H1 (cell line): ENCODE measurements around the gene NEURL1. TPM values are rescaled to one million over a fixed set of nuclear protein-coding genes. Genes with fewer than 3 reads are reported as not detected.

Experiments used
- CTCF ChIA-PET: fragments of 300-600 bp; sonication (Branson Sonifier 250); formaldehyde crosslinking; loops from one replicate; lab custom pipeline; 2021; ENCODE audit not compliant: partially characterized antibody; lab: Charles Lee
- POLR2A ChIA-PET: fragments of 300-600 bp; sonication (Branson Sonifier 250); formaldehyde crosslinking; loops from one replicate; lab custom pipeline; 2021; ENCODE audit warnings: inconsistent platforms; ENCODE audit not compliant: partially characterized antibody; lab: Charles Lee
- DNase-seq, 2 experiments: peaks; one replicate each; pipeline versions ENCODE4 v3.0.0 to v3.0.0-alpha.2; 2010 to 2022; ENCODE audit warnings: low spot score in 2 of 2, low read depth in 1 of 2, mixed read lengths in 1 of 2
- FAIRE-seq: peaks from 2 replicates; lab custom pipeline; 2011; peaks lifted over from hg19 to GRCh38; lab: Jason Lieb, UNC
- H2AFZ ChIP-seq: 2 replicates; pipeline ENCODE4 v1.8.1; 2012; ENCODE audit warnings: low read length, inconsistent platforms
- H2AK5ac ChIP-seq: 2 replicates; pipeline ENCODE4 v1.6.1; 2013; ENCODE audit warnings: low read depth, low read length
- H2BK120ac ChIP-seq: replicated peaks from 2 replicates; pipeline ENCODE3; 2013; ENCODE audit warnings: low read depth, low read length, inconsistent platforms
- H2BK12ac ChIP-seq: 2 replicates; pipeline ENCODE4 v1.6.1; 2013; ENCODE audit warnings: low read depth, low read length
- H2BK15ac ChIP-seq: 2 replicates; pipeline ENCODE4 v1.6.1; 2013; ENCODE audit warnings: low read length
- H2BK20ac ChIP-seq: 2 replicates; pipeline ENCODE4 v1.6.1; 2013; ENCODE audit warnings: low read length
- H2BK5ac ChIP-seq: 2 replicates; pipeline ENCODE4 v1.6.1; 2013; ENCODE audit warnings: low read depth, low read length
- H3K14ac ChIP-seq: 2 replicates; pipeline ENCODE4 v1.6.1; 2013; ENCODE audit warnings: inconsistent platforms; ENCODE audit not compliant: insufficient read length
- H3K18ac ChIP-seq: 2 replicates; pipeline ENCODE4 v1.6.1; 2013; ENCODE audit warnings: low read length; ENCODE audit errors: extremely low read depth
- H3K23ac ChIP-seq: 2 replicates; pipeline ENCODE4 v1.6.1; 2013; ENCODE audit warnings: inconsistent platforms; ENCODE audit not compliant: insufficient read length
- H3K23me2 ChIP-seq: 2 replicates; pipeline ENCODE4 v1.6.1; 2013; ENCODE audit warnings: low read depth, low read length
- H3K27ac ChIP-seq: 2 replicates; pipeline ENCODE4 v1.6.1; 2011; ENCODE audit warnings: low read depth, low read length, inconsistent platforms
- H3K27me3 ChIP-seq, 4 experiments: replicated peaks in 1 of 4; 1 replicate in 1 of 4; 2 replicates in 3 of 4; pipeline versions ENCODE4 v1.6.1 to v1.8.1; 2011 to 2013; ENCODE audit warnings: low read length in 3 of 4, mild to moderate bottlenecking in 3 of 4, inconsistent platforms in 2 of 4, mixed read lengths in 2 of 4, moderate library complexity in 1 of 4; ENCODE audit not compliant: control insufficient read depth in 3 of 4, insufficient read depth in 3 of 4; ENCODE audit errors: extremely low read depth in 1 of 4
- H3K36me3 ChIP-seq, 4 experiments: 2 replicates each; pipeline versions ENCODE4 v1.6.1 to v1.8.1; 2011 to 2013; ENCODE audit warnings: mild to moderate bottlenecking in 4 of 4, low read length in 3 of 4, moderate library complexity in 2 of 4, control low read depth in 1 of 4, inconsistent platforms in 1 of 4; ENCODE audit not compliant: insufficient read depth in 4 of 4, control insufficient read depth in 2 of 4
- H3K4ac ChIP-seq: replicated peaks from 2 replicates; pipeline ENCODE3; 2013; ENCODE audit warnings: low read length, low read depth, mixed read lengths, inconsistent platforms; ENCODE audit not compliant: insufficient read length
- H3K4me1 ChIP-seq, 4 experiments: replicated peaks in 1 of 4; 1 replicate in 1 of 4; 2 replicates in 3 of 4; pipeline versions ENCODE4 v1.6.1 to v1.8.1; 2011 to 2013; ENCODE audit warnings: low read length in 3 of 4, inconsistent platforms in 2 of 4, mixed read lengths in 1 of 4; ENCODE audit not compliant: insufficient read depth in 4 of 4, control insufficient read depth in 3 of 4
- H3K4me2 ChIP-seq, 2 experiments: 2 replicates each; pipeline versions ENCODE4 v1.6.1 to v1.8.1; 2011 to 2013; ENCODE audit warnings: low read depth in 2 of 2, low read length in 2 of 2, control low read depth in 1 of 2, inconsistent platforms in 1 of 2, mild to moderate bottlenecking in 1 of 2; ENCODE audit not compliant: insufficient read depth in 1 of 2
- H3K4me3 ChIP-seq, 4 experiments: fragments of 200-600, 300-600 bp in 1 of 4; sonication (generic), shearing (Covaris generic), sonication (Bioruptor Twin) in 1 of 4; 2 replicates each; pipeline versions ENCODE4 v1.5.1 to v1.8.1; 2011 to 2016; ENCODE audit warnings: low read length in 4 of 4, low read depth in 3 of 4, control low read depth in 2 of 4, inconsistent platforms in 2 of 4, mild to moderate bottlenecking in 2 of 4, mixed read lengths in 1 of 4, moderate library complexity in 1 of 4; ENCODE audit not compliant: insufficient read depth in 2 of 4; ENCODE audit errors: extremely low read depth in 1 of 4
- H3K56ac ChIP-seq: replicated peaks from 2 replicates; pipeline ENCODE3; 2013; ENCODE audit warnings: low read depth, mild to moderate bottlenecking, mixed read lengths, low read length, inconsistent platforms; ENCODE audit not compliant: insufficient read length
- H3K79me1 ChIP-seq: 2 replicates; pipeline ENCODE4 v1.6.1; 2013; ENCODE audit warnings: low read depth, low read length, control low read depth
- H3K79me2 ChIP-seq, 2 experiments: 2 replicates each; pipeline versions ENCODE4 v1.6.1 to v1.8.1; 2012 to 2013; ENCODE audit warnings: low read length in 2 of 2, mild to moderate bottlenecking in 2 of 2, inconsistent platforms in 1 of 2; ENCODE audit not compliant: insufficient read depth in 2 of 2, control insufficient read depth in 1 of 2
- H3K9ac ChIP-seq, 4 experiments: replicated peaks in 1 of 4; 1 replicate in 1 of 4; 2 replicates in 3 of 4; pipeline versions ENCODE4 v1.6.1 to v1.8.1; 2011 to 2013; ENCODE audit warnings: low read depth in 3 of 4, low read length in 3 of 4, control low read depth in 2 of 4, mild to moderate bottlenecking in 2 of 4, moderate library complexity in 2 of 4, inconsistent platforms in 1 of 4; ENCODE audit errors: extremely low read depth in 1 of 4
- H3K9me3 ChIP-seq, 2 experiments: 2 replicates each; pipeline versions ENCODE4 v1.6.1 to v1.8.1; 2012 to 2013; ENCODE audit warnings: mild to moderate bottlenecking in 2 of 2, moderate library complexity in 2 of 2, control low read depth in 1 of 2, inconsistent platforms in 1 of 2, low read depth in 1 of 2, low read length in 1 of 2, mixed read lengths in 1 of 2; ENCODE audit not compliant: insufficient read depth in 2 of 2
- H4K20me1 ChIP-seq, 2 experiments: replicated peaks in 1 of 2; 2 replicates each; pipeline versions ENCODE3 to v1.8.1; 2011 to 2013; ENCODE audit warnings: inconsistent platforms in 2 of 2, low read length in 2 of 2, mild to moderate bottlenecking in 1 of 2; ENCODE audit not compliant: insufficient read depth in 2 of 2, control insufficient read depth in 1 of 2
- H4K5ac ChIP-seq: 2 replicates; pipeline ENCODE4 v1.6.1; 2013; ENCODE audit warnings: low read length, low read depth, mixed read lengths, inconsistent platforms; ENCODE audit not compliant: insufficient read length
- H4K8ac ChIP-seq: 2 replicates; pipeline ENCODE4 v1.8.0; 2013; ENCODE audit warnings: mild to moderate bottlenecking, moderate library complexity, low read length, inconsistent platforms; ENCODE audit not compliant: insufficient read depth; ENCODE audit errors: extremely low read depth
- H4K91ac ChIP-seq: replicated peaks from 2 replicates; pipeline ENCODE3; 2013; ENCODE audit warnings: low read length, mixed read lengths, inconsistent platforms; ENCODE audit not compliant: insufficient read length
- CBX5 ChIP-seq: fragments of 300-800, 300-1000 bp; sonication (generic); IDR thresholded peaks from 2 replicates; pipeline ENCODE4 v1.7.1; 2016; ENCODE audit warnings: antibody characterized with exemption, low read length, low read depth
- CBX8 ChIP-seq: fragments of 300-800, 300-1000 bp; sonication (generic); IDR thresholded peaks from 2 replicates; pipeline ENCODE4 v1.7.1; 2016; ENCODE audit warnings: low read depth, low read length, borderline replicate concordance
- CHD1 ChIP-seq: IDR thresholded peaks from 2 replicates; pipeline ENCODE4 v1.6.1; 2012; ENCODE audit warnings: low read depth, low read length, improper control_type of control experiment
- CHD2 ChIP-seq: IDR thresholded peaks from 2 replicates; pipeline ENCODE4 v1.6.1; 2012; ENCODE audit warnings: low read length, improper control_type of control experiment
- FOSL1 ChIP-seq: IDR thresholded peaks from 2 replicates; pipeline ENCODE4 v1.6.1; 2011; ENCODE audit warnings: mild to moderate bottlenecking, low read depth, low read length, moderate library complexity; ENCODE audit not compliant: insufficient read depth
- JUN ChIP-seq: IDR thresholded peaks from 2 replicates; pipeline ENCODE4 v1.6.1; 2011; ENCODE audit warnings: low read depth, mild to moderate bottlenecking, improper control_type of control experiment, low read length
- JUND ChIP-seq: IDR thresholded peaks from 2 replicates; pipeline ENCODE4 v1.6.1; 2011; ENCODE audit warnings: mild to moderate bottlenecking, improper control_type of control experiment, low read length
- NRF1 ChIP-seq: IDR thresholded peaks from 2 replicates; pipeline ENCODE4 v1.6.1; 2011; ENCODE audit warnings: mild to moderate bottlenecking, low read depth, low read length, improper control_type of control experiment
- USF2 ChIP-seq: IDR thresholded peaks from 2 replicates; pipeline ENCODE4 v1.6.1; 2011; ENCODE audit warnings: low read length, improper control_type of control experiment
- WGBS, 2 experiments: shearing (Covaris generic) in 1 of 2; methylation state at CpG; one replicate each; pipeline versions ENCODE4 v1.1.6 to v1.1.7; 2013 to 2015; ENCODE audit warnings: low lambda C conversion rate in 2 of 2, mixed read lengths in 2 of 2, inconsistent platforms in 1 of 2, low coverage in 1 of 2, missing lambda C conversion rate in 1 of 2; ENCODE audit not compliant: insufficient replicate concordance in 2 of 2, insufficient coverage in 1 of 2, insufficient read length in 1 of 2; ENCODE audit errors: extremely low coverage in 1 of 2, missing lambda C conversion rate in 1 of 2; 5-methylcytosine and 5-hydroxymethylcytosine counted together
- polyA plus RNA-seq, 7 experiments: library from polyadenylated mRNA; depleted of rRNA in 3 of 7; stranded (reverse) in 5 of 7; unstranded in 2 of 7; fragments of >200 nt in 5 of 7; fragments of 200-250 nt in 2 of 7; gene quantifications; 1 replicate in 5 of 7; 2 replicates in 1 of 7; 4 replicates in 1 of 7; pipeline versions ENCODE4 v1.2.1 to v1.2.3, GENCODE V29; 2011 to 2013; ENCODE audit warnings: missing spikeins in 2 of 7, mixed read lengths in 2 of 7
- total RNA-seq: library from RNA; stranded (reverse); fragmentation: NEBNext Ultra II Directional; extraction: Animal tissue kit (Norgen Biotek cat#: 25700); gene quantifications from 2 replicates; pipeline ENCODE4 v1.2.1, GENCODE V29; 2021
- TF ChIP-seq, protein P1 (sequence below): IDR thresholded peaks from 2 replicates; pipeline ENCODE4 v1.6.1; 2011; ENCODE audit warnings: low read depth, mild to moderate bottlenecking, low read length; ENCODE audit not compliant: insufficient read depth

NEURL1 gene
- total and polyA plus RNA-seq, 2 of the 8 experiments (the other 6 are each of a cell fraction or from before 2014, with no cell fraction given) = 0.54 to 0.58 TPM

DNA sequence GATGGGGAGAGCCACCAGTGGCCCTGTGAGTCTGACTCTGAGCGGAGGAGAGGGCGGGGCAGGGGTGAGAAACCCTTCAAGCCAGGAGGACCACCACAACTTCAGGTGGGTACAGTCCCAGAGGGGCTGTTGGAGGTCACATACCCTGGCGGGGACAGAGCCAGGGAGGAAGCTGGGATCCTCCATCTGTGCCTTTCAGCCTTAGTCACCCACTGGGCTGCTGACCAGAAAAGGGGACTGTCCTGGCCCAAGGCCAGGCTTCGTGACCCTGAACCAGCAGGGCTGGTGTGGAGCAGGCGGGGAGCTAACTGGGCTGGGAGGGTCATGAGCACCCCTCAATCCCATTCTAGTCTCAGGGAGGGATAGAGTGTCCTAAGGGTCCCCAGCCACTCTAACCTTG is 13.0 kb upstream of the NEURL1 start:
- H2BK15ac ChIP-seq = no peak overlapping the region
- no peak overlapping the region for H3K18ac ChIP-seq
- H3K4ac ChIP-seq = no peak overlapping the region
- H3K23ac ChIP-seq = no peak overlapping the region
- H3K56ac ChIP-seq = no peak overlapping the region
- H3K79me2 ChIP-seq = no peaks in the 10 kb centered on the region
- no peak overlapping the region for H4K5ac ChIP-seq
- no peak overlapping the region for H2AK5ac ChIP-seq
- H2BK120ac ChIP-seq = no peak overlapping the region
- no peak overlapping the region for H4K91ac ChIP-seq
- CTCF ChIA-PET = interaction anchor here (1.0 to 6.3 kb wide), 12 partner anchors 9 to 205 kb away, joined by 3 to 34 read pairs (median 4); partner anchors contain the start of gene CALHM1
- no peaks in the 10 kb centered on the region for H4K20me1 ChIP-seq
- FAIRE-seq (no peak), DNase-seq (no peak)
- H2AFZ ChIP-seq = no peak overlapping the region
- no peak overlapping the region for H3K4me2 ChIP-seq
- H3K14ac ChIP-seq = no peak overlapping the region
- peak overlapping the region; percentile 78; the same call in 1 of the 2 replicates for H4K8ac ChIP-seq
- WGBS, 2 experiments = 87% methylated on average over 5 of the region's 5 CpGs; no CpG with 5 or more reads in 1 of the 2 experiments
- H3K4me1 ChIP-seq = peaks cover 0 to 12% (median 7%) of the 10 kb centered on the region in 4 experiments; a peak in 5 of 7 replicates
- H3K9me3 ChIP-seq = no peaks in the 10 kb centered on the region
- H2BK20ac ChIP-seq = no peak overlapping the region
- H3K79me1 ChIP-seq = no peaks in the 10 kb centered on the region
- no peak for TF ChIP-seq CHD2
- TF ChIP-seq JUN = no peak
- TF ChIP-seq CBX8 = no peak
- no peak for TF ChIP-seq CBX5
- no peak for TF ChIP-seq USF2
- no peak for TF ChIP-seq CHD1
- no peak for TF ChIP-seq NRF1
- TF ChIP-seq FOSL1 = no peak
- TF ChIP-seq JUND = no peak
- TF ChIP-seq, protein P1, sequence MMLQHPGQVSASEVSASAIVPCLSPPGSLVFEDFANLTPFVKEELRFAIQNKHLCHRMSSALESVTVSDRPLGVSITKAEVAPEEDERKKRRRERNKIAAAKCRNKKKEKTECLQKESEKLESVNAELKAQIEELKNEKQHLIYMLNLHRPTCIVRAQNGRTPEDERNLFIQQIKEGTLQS = no peak
- H3K9ac ChIP-seq = no peak overlapping the region
- H3K27ac ChIP-seq = no peak overlapping the region
- POLR2A ChIA-PET = interaction anchor here (0.9 kb wide), 1 partner anchor 48 kb away, joined by 3 read pairs; no protein-coding TSS in a partner anchor
- no peaks in the 10 kb centered on the region for H3K23me2 ChIP-seq
- no peaks in the 10 kb centered on the region for H3K36me3 ChIP-seq
- no peak overlapping the region for H2BK12ac ChIP-seq
- H3K4me3 ChIP-seq = no peak overlapping the region
- H2BK5ac ChIP-seq = no peak overlapping the region
- H3K27me3 ChIP-seq = no peaks in the 10 kb centered on the region; a peak in 2 of 7 replicates
